B cell (primary cell): ENCODE results near the gene PSMB10. TPM values are rescaled to one million over a fixed set of nuclear protein-coding genes. Genes with fewer than 3 reads are reported as not detected.

Source experiments
- ATAC-seq: fragments of 200-7000 bp; cut with Tn5 transposase; one replicate; pipeline ENCODE4 v1.10.0; 2021; ENCODE audit warnings: low read depth, mild to moderate bottlenecking, moderate number of reproducible peaks, moderate library complexity
- CTCF ChIA-PET: fragments of 350-600 bp; sonication (Branson Sonifier 250); formaldehyde crosslinking; loops from one replicate; lab custom pipeline; 2021; ENCODE audit warnings: antibody characterized with exemption, inconsistent platforms; lab: Charles Lee
- POLR2A ChIA-PET: fragments of 350-600 bp; sonication (Branson Sonifier 250); formaldehyde crosslinking; loops from one replicate; lab custom pipeline; 2021; ENCODE audit warnings: antibody characterized with exemption; lab: Charles Lee
- DNase-seq: peaks from one replicate; pipeline ENCODE4 v3.0.0; 2013
- H2AFZ ChIP-seq: 2 replicates; pipeline ENCODE4 v1.6.1; 2012; ENCODE audit warnings: mild to moderate bottlenecking, low read depth, low read length; ENCODE audit not compliant: insufficient read depth, poor library complexity, severe bottlenecking
- H3K27ac ChIP-seq, 2 donors: 1 replicate in 1 of 2; 2 replicates in 1 of 2; pipeline ENCODE4 v1.5.1; 2012 to 2013; ENCODE audit warnings: low read length in 2 of 2, mild to moderate bottlenecking in 2 of 2, moderate library complexity in 1 of 2
- H3K27me3 ChIP-seq, 4 experiments: fragments of 200-600 bp in 1 of 4; sonication (generic) in 1 of 4; replicated peaks in 1 of 4; 1 replicate in 2 of 4; 2 replicates in 2 of 4; pipeline versions ENCODE4 v1.6.1 to v1.7.0; 2013 to 2016; ENCODE audit warnings: low read length in 3 of 4, mild to moderate bottlenecking in 2 of 4, mixed read lengths in 1 of 4, moderate library complexity in 1 of 4; ENCODE audit not compliant: insufficient read depth in 4 of 4, control insufficient read depth in 3 of 4; ENCODE audit errors: control extremely low read depth in 1 of 4
- H3K36me3 ChIP-seq, 2 experiments: replicated peaks in 1 of 2; 1 replicate in 1 of 2; 2 replicates in 1 of 2; pipeline versions ENCODE4 v1.6.1 to v1.7.1; 2013; ENCODE audit warnings: low read length in 1 of 2; ENCODE audit not compliant: insufficient read depth in 2 of 2, control insufficient read depth in 1 of 2; ENCODE audit errors: control extremely low read depth in 1 of 2, extremely low read depth in 1 of 2
- H3K4me1 ChIP-seq, 2 donors: fragments of 200-600 bp in 1 of 2; sonication (generic) in 1 of 2; 1 replicate in 1 of 2; 2 replicates in 1 of 2; pipeline versions ENCODE4 v1.5.1 to v1.6.1; 2013 to 2017; ENCODE audit warnings: low read length in 2 of 2; ENCODE audit not compliant: control insufficient read depth in 2 of 2, insufficient read depth in 2 of 2
- H3K4me2 ChIP-seq: replicated peaks from 2 replicates; pipeline ENCODE3; 2012; ENCODE audit warnings: mild to moderate bottlenecking, low read depth, low read length; ENCODE audit not compliant: poor library complexity, severe bottlenecking
- H3K4me3 ChIP-seq, 5 experiments: fragments of 200-600 bp in 1 of 5; sonication (generic) in 1 of 5; 1 replicate in 3 of 5; 2 replicates in 2 of 5; pipeline versions ENCODE4 v1.5.1 to v1.7.0; 2011 to 2016; ENCODE audit warnings: low read length in 4 of 5, mild to moderate bottlenecking in 4 of 5, low read depth in 2 of 5, control low read depth in 1 of 5, moderate library complexity in 1 of 5; ENCODE audit not compliant: insufficient read depth in 1 of 5; ENCODE audit errors: control extremely low read depth in 1 of 5, extremely low read depth in 1 of 5
- H3K79me2 ChIP-seq: fragments of 200-600 bp; sonication (generic); one replicate; pipeline ENCODE4 v1.6.0; 2016; ENCODE audit warnings: low read length; ENCODE audit not compliant: control insufficient read depth, insufficient read depth
- H3K9ac ChIP-seq: fragments of 200-600 bp; sonication (generic); 2 replicates; pipeline ENCODE4 v1.6.1; 2017; ENCODE audit warnings: mild to moderate bottlenecking, low read length, moderate library complexity
- H3K9me3 ChIP-seq, 3 donors: one replicate each; pipeline versions ENCODE4 v1.6.1 to v1.7.1; 2013; ENCODE audit warnings: low read length in 2 of 3; ENCODE audit not compliant: control insufficient read depth in 2 of 3, insufficient read depth in 1 of 3; ENCODE audit errors: control extremely low read depth in 1 of 3
- H4K20me1 ChIP-seq: 2 replicates; pipeline ENCODE4 v1.6.0; 2012; ENCODE audit warnings: mild to moderate bottlenecking, low read length; ENCODE audit not compliant: insufficient read depth, control insufficient read depth, poor library complexity, severe bottlenecking
- H3K27ac Mint-ChIP-seq: one replicate; pipeline ENCODE4 v1.8.0; 2021; ENCODE audit warnings: mixed read lengths
- H3K27me3 Mint-ChIP-seq: one replicate; pipeline ENCODE4 v1.8.0; 2021; ENCODE audit warnings: mixed read lengths
- H3K4me1 Mint-ChIP-seq: one replicate; pipeline ENCODE4 v1.8.0; 2021; ENCODE audit warnings: mixed read lengths
- H3K4me3 Mint-ChIP-seq: one replicate; pipeline ENCODE4 v1.8.0; 2021; ENCODE audit warnings: mixed read lengths
- H3K9me3 Mint-ChIP-seq: one replicate; pipeline ENCODE4 v1.8.0; 2022; ENCODE audit warnings: mixed read lengths; ENCODE audit not compliant: insufficient read depth
- EZH2 ChIP-seq: IDR thresholded peaks from 2 replicates; pipeline ENCODE4 v1.6.1; 2012; ENCODE audit warnings: borderline replicate concordance, low read depth, mild to moderate bottlenecking, moderate library complexity, low read length; ENCODE audit not compliant: insufficient read depth, poor library complexity, severe bottlenecking
- WGBS: methylation state at CpG from one replicate; pipeline ENCODE4 v1.1.5; 2013; ENCODE audit warnings: missing lambda C conversion rate; ENCODE audit not compliant: insufficient coverage; 5-methylcytosine and 5-hydroxymethylcytosine counted together
- intact Hi-C: fragments of 100-400 bp; cut with micrococcal nuclease; formaldehyde crosslinking; loops from one replicate; pipeline ENCODE4 v1.10.0; 2022
- polyA plus RNA-seq: library from polyadenylated mRNA; depleted of rRNA; stranded (reverse); fragments of >200 nt; gene quantifications from 2 replicates; pipeline ENCODE4 v1.2.3, GENCODE V29; 2012
- total RNA-seq, 2 donors: library from RNA; stranded (reverse); fragments of 120-200 nt in 1 of 2; gene quantifications; 1 replicate in 1 of 2; 2 replicates in 1 of 2; pipeline versions ENCODE4 v1.2.3 to v1.2.4, GENCODE V29; 2013 to 2022
- TF ChIP-seq, protein P1 (sequence below): fragments of 200-600 bp; IDR thresholded peaks from one replicate; pipeline ENCODE4 v1.8.0; 2022; ENCODE audit warnings: antibody characterized with exemption, mild to moderate bottlenecking

Gene PSMB10
- total and polyA plus RNA-seq, 2 donors (not counting 1 experiment from before 2014, with no cell fraction given): 167 to 176 TPM

DNA sequence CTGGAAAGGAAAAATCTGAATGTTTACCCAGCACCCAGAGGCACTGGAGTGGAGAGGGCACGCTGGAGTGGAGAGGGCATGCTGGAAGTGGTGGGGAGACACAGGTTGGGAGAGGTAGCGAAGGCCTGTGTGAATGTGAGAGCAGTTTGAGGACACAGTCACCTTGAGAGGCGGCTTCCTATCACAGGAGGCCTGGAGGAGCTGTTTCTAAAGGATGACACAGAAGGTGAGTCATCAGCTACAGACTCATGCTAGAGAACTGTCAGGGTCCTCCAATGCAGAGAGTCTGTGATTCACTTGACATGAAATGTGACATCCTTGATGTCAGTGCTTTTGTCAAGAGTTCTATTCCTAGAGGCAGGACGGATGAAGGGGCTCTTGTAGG is 18.8 kb downstream of the PSMB10 start:
- H3K36me3 ChIP-seq: peaks cover 0 to 25% of the 10 kb centered on the region in 2 experiments
- no peak for DNase-seq
- Mint-ChIP-seq H3K4me1 (peaks cover 1% of the 10 kb centered on the region), H3K4me3 (no peak overlapping the region), H3K27me3 (no peaks in the 10 kb centered on the region), H3K9me3 (no peaks in the 10 kb centered on the region), H3K27ac (no peak overlapping the region)
- no peak overlapping the region for H3K4me3 ChIP-seq
- no peak for ATAC-seq
- peaks cover 69% of the 10 kb centered on the region for H3K79me2 ChIP-seq
- H3K4me2 ChIP-seq: no peak overlapping the region
- ChIA-PET CTCF (interaction anchor here (0.6 to 1.8 kb wide), 2 partner anchors 101 to 197 kb away, joined by 3 to 5 read pairs; no protein-coding TSS in a partner anchor), POLR2A (interaction anchor here (0.6 kb wide), 1 partner anchor 8 kb away, joined by 3 read pairs; no protein-coding TSS in a partner anchor)
- 97% methylated on average over 3 of the region's 4 CpGs for WGBS
- H3K9me3 ChIP-seq: no peaks in the 10 kb centered on the region
- H2AFZ ChIP-seq: no peak overlapping the region
- peaks cover 51% of the 10 kb centered on the region for H4K20me1 ChIP-seq
- TF ChIP-seq, protein P1, sequence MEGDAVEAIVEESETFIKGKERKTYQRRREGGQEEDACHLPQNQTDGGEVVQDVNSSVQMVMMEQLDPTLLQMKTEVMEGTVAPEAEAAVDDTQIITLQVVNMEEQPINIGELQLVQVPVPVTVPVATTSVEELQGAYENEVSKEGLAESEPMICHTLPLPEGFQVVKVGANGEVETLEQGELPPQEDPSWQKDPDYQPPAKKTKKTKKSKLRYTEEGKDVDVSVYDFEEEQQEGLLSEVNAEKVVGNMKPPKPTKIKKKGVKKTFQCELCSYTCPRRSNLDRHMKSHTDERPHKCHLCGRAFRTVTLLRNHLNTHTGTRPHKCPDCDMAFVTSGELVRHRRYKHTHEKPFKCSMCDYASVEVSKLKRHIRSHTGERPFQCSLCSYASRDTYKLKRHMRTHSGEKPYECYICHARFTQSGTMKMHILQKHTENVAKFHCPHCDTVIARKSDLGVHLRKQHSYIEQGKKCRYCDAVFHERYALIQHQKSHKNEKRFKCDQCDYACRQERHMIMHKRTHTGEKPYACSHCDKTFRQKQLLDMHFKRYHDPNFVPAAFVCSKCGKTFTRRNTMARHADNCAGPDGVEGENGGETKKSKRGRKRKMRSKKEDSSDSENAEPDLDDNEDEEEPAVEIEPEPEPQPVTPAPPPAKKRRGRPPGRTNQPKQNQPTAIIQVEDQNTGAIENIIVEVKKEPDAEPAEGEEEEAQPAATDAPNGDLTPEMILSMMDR: no peak
- TF ChIP-seq EZH2: no peak
- H3K4me1 ChIP-seq: no peaks in the 10 kb centered on the region
- H3K27me3 ChIP-seq: no peaks in the 10 kb centered on the region
- intact Hi-C loops: no loop called here
- no peak overlapping the region for H3K9ac ChIP-seq
- H3K27ac ChIP-seq: no peak overlapping the region

- H3K9me3 ChIP-seq: no peaks in the 10 kb centered on the region
- TF ChIP-seq, protein P1: no peak
- TF ChIP-seq EZH2: no peak
- no peak overlapping the region for H3K27ac Mint-ChIP-seq
- no peak overlapping the region for H3K4me3 Mint-ChIP-seq
- WGBS: 97% methylated on average over 4 of the region's 6 CpGs
- CTCF ChIA-PET: interaction anchor here (1.8 kb wide), 1 partner anchor 101 kb away, joined by 5 read pairs; no protein-coding TSS in a partner anchor
- peaks cover 1% of the 10 kb centered on the region for H3K4me1 Mint-ChIP-seq
- ATAC-seq (no peak), DNase-seq (no peak)
- H3K79me2 ChIP-seq: peaks cover 71% of the 10 kb centered on the region
- H3K9ac ChIP-seq: no peak overlapping the region
- H3K27me3 ChIP-seq: no peaks in the 10 kb centered on the region
- intact Hi-C loops: no loop called here
- H3K27me3 Mint-ChIP-seq: no peaks in the 10 kb centered on the region
- POLR2A ChIA-PET: no interaction called here
- peaks cover 0 to 19% of the 10 kb centered on the region in 2 experiments for H3K36me3 ChIP-seq
- H4K20me1 ChIP-seq: peaks cover 51% of the 10 kb centered on the region
- no peaks in the 10 kb centered on the region for H3K9me3 Mint-ChIP-seq
- H3K4me3 ChIP-seq: no peak overlapping the region
- H3K27ac ChIP-seq: no peak overlapping the region
- H2AFZ ChIP-seq: no peak overlapping the region
- no peak overlapping the region for H3K4me2 ChIP-seq
- H3K4me1 ChIP-seq: no peaks in the 10 kb centered on the region
These were observed 19.4 kb downstream of the PSMB10 start for GRCh38 chr16:67917140-67917851.
